Panc1 (cell line): ENCODE results near the gene RNF34. TPM values are rescaled to one million over a fixed set of nuclear protein-coding genes. Genes with fewer than 3 reads are reported as not detected.

Experiments used
- ATAC-seq: fragments of 200-7000 bp; cut with Tn5 transposase; 2 replicates; pipeline ENCODE4 v1.9.1; 2020; ENCODE audit warnings: mild to moderate bottlenecking, moderate library complexity
- BruUV-seq: library from RNA; stranded (reverse); fragments of 400-500 nt; replicated peaks from 2 replicates; lab custom pipeline; 2021; lab: Mats Ljungman, UMichigan
- CTCF ChIA-PET: fragments of 300-600 bp; sonication (Branson Sonifier 250); formaldehyde crosslinking; loops from one replicate; lab custom pipeline; 2022; ENCODE audit warnings: antibody characterized with exemption; lab: Charles Lee
- POLR2A ChIA-PET: fragments of 300-600 bp; sonication (Branson Sonifier 250); formaldehyde crosslinking; loops from one replicate; lab custom pipeline; 2022; ENCODE audit warnings: antibody characterized with exemption; lab: Charles Lee
- DNase-seq: peaks from one replicate; pipeline ENCODE4 v3.0.0-alpha.2; 2010; ENCODE audit warnings: low read depth, low spot score
- H3K27ac ChIP-seq: 2 replicates; pipeline ENCODE4 v1.5.1; 2011; ENCODE audit warnings: mild to moderate bottlenecking, low read length, inconsistent platforms
- H3K27me3 ChIP-seq: fragments of 200-500 bp; sonication (Bioruptor generic); 2 replicates; pipeline ENCODE4 v1.6.0; 2014; ENCODE audit warnings: low read length, inconsistent platforms; ENCODE audit not compliant: control insufficient read depth, insufficient read depth
- H3K36me3 ChIP-seq: fragments of 200-500 bp; sonication (Bioruptor generic); 2 replicates; pipeline ENCODE4 v1.5.1; 2014; ENCODE audit warnings: inconsistent platforms, mild to moderate bottlenecking, low read length, moderate library complexity; ENCODE audit not compliant: control insufficient read depth, insufficient read depth
- H3K4me1 ChIP-seq: 2 replicates; pipeline ENCODE4 v1.5.1; 2011; ENCODE audit warnings: inconsistent platforms, mild to moderate bottlenecking, low read length, moderate library complexity; ENCODE audit not compliant: control insufficient read depth, insufficient read depth
- H3K4me3 ChIP-seq, 2 experiments: 2 replicates each; pipeline ENCODE4 v1.5.1; 2011 to 2012; ENCODE audit warnings: low read depth in 2 of 2, low read length in 2 of 2, mild to moderate bottlenecking in 2 of 2, inconsistent platforms in 1 of 2, moderate library complexity in 1 of 2
- H3K9me3 ChIP-seq: fragments of 200-500 bp; sonication (Bioruptor generic); 2 replicates; pipeline ENCODE4 v1.5.1; 2014; ENCODE audit warnings: low read depth, mild to moderate bottlenecking, inconsistent platforms, low read length, moderate library complexity; ENCODE audit not compliant: control insufficient read depth, insufficient read depth
- POLR2AphosphoS5 ChIP-seq: IDR thresholded peaks from 2 replicates; pipeline ENCODE4 v1.6.1; 2012; ENCODE audit warnings: mild to moderate bottlenecking, low read depth, low read length, moderate library complexity
- REST ChIP-seq, 2 experiments: IDR thresholded peaks; 2 replicates each; pipeline ENCODE4 v1.6.1; 2011 to 2012; ENCODE audit warnings: low read depth in 2 of 2, control low read depth in 1 of 2, low read length in 1 of 2, mild to moderate bottlenecking in 1 of 2, moderate library complexity in 1 of 2; ENCODE audit not compliant: insufficient read depth in 1 of 2
- SIN3A ChIP-seq: IDR thresholded peaks from 2 replicates; pipeline ENCODE4 v1.6.1; 2012; ENCODE audit warnings: low read depth, mild to moderate bottlenecking, low read length, moderate library complexity, borderline replicate concordance; ENCODE audit not compliant: insufficient read depth
- TCF7L2 ChIP-seq: IDR thresholded peaks from 2 replicates; pipeline ENCODE4 v1.6.1; 2011; ENCODE audit warnings: mild to moderate bottlenecking, low read depth, low read length, inconsistent platforms
- in situ Hi-C: cut with HindIII; loops from 2 replicates; pipeline ENCODE4 v1.10.0; 2016; ENCODE audit warnings: low sequenced_read_pairs, low pct_unique_long_range_greater_than_20kb
- intact Hi-C: fragments of 100-400 bp; cut with micrococcal nuclease; formaldehyde crosslinking; loops from one replicate; pipeline ENCODE4 v1.10.0; 2022; ENCODE audit not compliant: unreplicated experiment
- total RNA-seq: library from RNA; stranded (reverse); gene quantifications from one replicate; pipeline ENCODE4 v1.2.1, GENCODE V29; 2021; ENCODE audit not compliant: unreplicated experiment
- TF ChIP-seq, protein P1 (sequence below): fragments of 450-650 bp; IDR thresholded peaks from 2 replicates; pipeline ENCODE4 v1.5.1; 2017; ENCODE audit warnings: mild to moderate bottlenecking

RNF34 gene
- total RNA-seq, 1 experiment from 2014 or later: 52.4 TPM

- no peak for DNase-seq
- ChIA-PET POLR2A (interaction anchor here (0.6 kb wide), 1 partner anchor 30 kb away, joined by 5 read pairs; no protein-coding TSS in a partner anchor), CTCF (no interaction called here)
- Histone ChIP-seq H3K4me1 (no peaks in the 10 kb centered on the region), H3K27me3 (no peaks in the 10 kb centered on the region), H3K9me3 (no peaks in the 10 kb centered on the region), H3K36me3 (peaks cover 19% of the 10 kb centered on the region; the same call in 1 of the 2 replicates), H3K4me3 (no peak overlapping the region), H3K27ac (no peak overlapping the region)
- no TSS peak for BruUV-seq
- intact Hi-C loops: no loop called here
- TF ChIP-seq, protein P1, sequence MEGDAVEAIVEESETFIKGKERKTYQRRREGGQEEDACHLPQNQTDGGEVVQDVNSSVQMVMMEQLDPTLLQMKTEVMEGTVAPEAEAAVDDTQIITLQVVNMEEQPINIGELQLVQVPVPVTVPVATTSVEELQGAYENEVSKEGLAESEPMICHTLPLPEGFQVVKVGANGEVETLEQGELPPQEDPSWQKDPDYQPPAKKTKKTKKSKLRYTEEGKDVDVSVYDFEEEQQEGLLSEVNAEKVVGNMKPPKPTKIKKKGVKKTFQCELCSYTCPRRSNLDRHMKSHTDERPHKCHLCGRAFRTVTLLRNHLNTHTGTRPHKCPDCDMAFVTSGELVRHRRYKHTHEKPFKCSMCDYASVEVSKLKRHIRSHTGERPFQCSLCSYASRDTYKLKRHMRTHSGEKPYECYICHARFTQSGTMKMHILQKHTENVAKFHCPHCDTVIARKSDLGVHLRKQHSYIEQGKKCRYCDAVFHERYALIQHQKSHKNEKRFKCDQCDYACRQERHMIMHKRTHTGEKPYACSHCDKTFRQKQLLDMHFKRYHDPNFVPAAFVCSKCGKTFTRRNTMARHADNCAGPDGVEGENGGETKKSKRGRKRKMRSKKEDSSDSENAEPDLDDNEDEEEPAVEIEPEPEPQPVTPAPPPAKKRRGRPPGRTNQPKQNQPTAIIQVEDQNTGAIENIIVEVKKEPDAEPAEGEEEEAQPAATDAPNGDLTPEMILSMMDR: no peak
- TF ChIP-seq POLR2AphosphoS5 (no peak), SIN3A (no peak), TCF7L2 (no peak), REST (IDR thresholded peaks at IDR 0.05; ENCODE audit: insufficient read depth in 1 of 2, low read depth in 2 of 2, low read length in 1 of 2) (no peak)
- in situ Hi-C loops: no loop called here
- no peak for ATAC-seq
Observed at GRCh38 chr12:121420109-121420508, 20.2 kb downstream of the RNF34 start.

GRCh38 chr12:121423253-121423652, 23.3 kb downstream of the RNF34 start:
- TF ChIP-seq POLR2AphosphoS5: no peak
- TF ChIP-seq TCF7L2: no peak
- no peak for TF ChIP-seq SIN3A
- TF ChIP-seq, protein P1: no peak
- TF ChIP-seq REST (IDR thresholded peaks at IDR 0.05; ENCODE audit: insufficient read depth in 1 of 2, low read depth in 2 of 2, low read length in 1 of 2): no peak
- ChIA-PET POLR2A (no interaction called here), CTCF (interaction anchor here (1.1 kb wide), 1 partner anchor 20 kb away, joined by 8 read pairs; no protein-coding TSS in a partner anchor)
- DNase-seq: no peak
- no peak overlapping the region for H3K27ac ChIP-seq
- in situ Hi-C loops (no loop called here), intact Hi-C loops (no loop called here)
- no peak overlapping the region for H3K4me3 ChIP-seq
- no peaks in the 10 kb centered on the region for H3K4me1 ChIP-seq
- no peaks in the 10 kb centered on the region for H3K27me3 ChIP-seq
- peaks cover 7% of the 10 kb centered on the region; the same call in 1 of the 2 replicates for H3K36me3 ChIP-seq
- no peak for ATAC-seq
- no peaks in the 10 kb centered on the region for H3K9me3 ChIP-seq
- BruUV-seq: no TSS peak
